H1 (cell line): ENCODE results near the gene SIRT3.
"Not testable (repeated sequence)": the region's sequence is repeated elsewhere in the genome, so short reads cannot be mapped to it uniquely, and the experiment has no call there.

Source experiments
- HDAC2 ChIP-seq, 2 experiments: fragments of 300-600 bp in 1 of 2; sonication (generic) in 1 of 2; IDR thresholded peaks; 2 replicates each; pipeline ENCODE4 v1.6.1; 2011 to 2012; ENCODE audit warnings: low read depth in 2 of 2, low read length in 2 of 2, mild to moderate bottlenecking in 2 of 2, moderate library complexity in 2 of 2, borderline replicate concordance in 1 of 2, inconsistent platforms in 1 of 2
- HDAC6 ChIP-seq: IDR thresholded peaks from one replicate; pipeline ENCODE4 v1.7.1; 2012; ENCODE audit warnings: low read depth, mild to moderate bottlenecking, inconsistent platforms, low read length, moderate library complexity
- JUND ChIP-seq: IDR thresholded peaks from 2 replicates; pipeline ENCODE4 v1.6.1; 2011; ENCODE audit warnings: mild to moderate bottlenecking, improper control_type of control experiment, low read length
- POLR2A ChIP-seq, 2 experiments: IDR thresholded peaks; 1 replicate in 1 of 2; 2 replicates in 1 of 2; pipeline ENCODE4 v1.6.1; 2011; ENCODE audit warnings: low read depth in 2 of 2, low read length in 2 of 2, mild to moderate bottlenecking in 2 of 2; ENCODE audit errors: control extremely low read depth in 1 of 2
- TF ChIP-seq, protein P1 (sequence below), 3 experiments: IDR thresholded peaks; 1 replicate in 2 of 3; 2 replicates in 1 of 3; pipeline versions ENCODE4 v1.5.1 to v1.6.1; 2011; ENCODE audit warnings: low read length in 3 of 3, mild to moderate bottlenecking in 3 of 3, inconsistent platforms in 2 of 3, low read depth in 1 of 3, moderate library complexity in 1 of 3; ENCODE audit not compliant: insufficient read depth in 1 of 3; ENCODE audit errors: control extremely low read depth in 1 of 3
- TF ChIP-seq, protein P2 (sequence below): IDR thresholded peaks from 2 replicates; pipeline ENCODE4 v1.6.1; 2012; ENCODE audit warnings: low read length, inconsistent platforms

DNA sequence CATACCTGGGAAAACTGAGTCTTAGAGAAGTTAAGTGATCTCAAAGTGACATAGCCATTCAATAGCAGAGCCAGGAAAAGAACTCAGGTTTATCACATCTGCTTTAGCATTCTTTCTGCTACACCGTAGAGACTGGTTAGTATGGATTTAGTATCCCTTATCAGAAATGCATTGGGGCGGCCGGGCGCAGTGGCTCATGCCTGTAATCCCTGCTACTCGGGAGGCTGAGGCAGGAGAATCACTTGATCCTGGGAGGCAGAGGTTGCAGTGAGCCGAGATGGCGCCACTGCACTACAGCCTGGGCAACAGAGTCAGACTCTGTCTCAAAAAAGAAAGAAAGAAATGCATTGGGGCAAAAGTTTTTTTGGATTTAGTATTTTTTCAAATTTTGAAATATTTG lies 2.2 kb upstream of the SIRT3 start:
- TF ChIP-seq HDAC6; HDAC2 (IDR thresholded peaks at IDR 0.05; ENCODE audit: borderline replicate concordance in 1 of 2, low read depth in 2 of 2, low read length in 2 of 2); JUND; POLR2A (IDR thresholded peaks at IDR 0.05; ENCODE audit: control extremely low read depth in 1 of 2, low read depth in 2 of 2, low read length in 2 of 2): not testable (repeated sequence)
- TF ChIP-seq, protein P1, sequence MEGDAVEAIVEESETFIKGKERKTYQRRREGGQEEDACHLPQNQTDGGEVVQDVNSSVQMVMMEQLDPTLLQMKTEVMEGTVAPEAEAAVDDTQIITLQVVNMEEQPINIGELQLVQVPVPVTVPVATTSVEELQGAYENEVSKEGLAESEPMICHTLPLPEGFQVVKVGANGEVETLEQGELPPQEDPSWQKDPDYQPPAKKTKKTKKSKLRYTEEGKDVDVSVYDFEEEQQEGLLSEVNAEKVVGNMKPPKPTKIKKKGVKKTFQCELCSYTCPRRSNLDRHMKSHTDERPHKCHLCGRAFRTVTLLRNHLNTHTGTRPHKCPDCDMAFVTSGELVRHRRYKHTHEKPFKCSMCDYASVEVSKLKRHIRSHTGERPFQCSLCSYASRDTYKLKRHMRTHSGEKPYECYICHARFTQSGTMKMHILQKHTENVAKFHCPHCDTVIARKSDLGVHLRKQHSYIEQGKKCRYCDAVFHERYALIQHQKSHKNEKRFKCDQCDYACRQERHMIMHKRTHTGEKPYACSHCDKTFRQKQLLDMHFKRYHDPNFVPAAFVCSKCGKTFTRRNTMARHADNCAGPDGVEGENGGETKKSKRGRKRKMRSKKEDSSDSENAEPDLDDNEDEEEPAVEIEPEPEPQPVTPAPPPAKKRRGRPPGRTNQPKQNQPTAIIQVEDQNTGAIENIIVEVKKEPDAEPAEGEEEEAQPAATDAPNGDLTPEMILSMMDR (IDR thresholded peaks at IDR 0.05; ENCODE audit: control extremely low read depth in 1 of 3, insufficient read depth in 1 of 3, low read depth in 1 of 3, low read length in 3 of 3), result not testable (repeated sequence)
- TF ChIP-seq, protein P2, sequence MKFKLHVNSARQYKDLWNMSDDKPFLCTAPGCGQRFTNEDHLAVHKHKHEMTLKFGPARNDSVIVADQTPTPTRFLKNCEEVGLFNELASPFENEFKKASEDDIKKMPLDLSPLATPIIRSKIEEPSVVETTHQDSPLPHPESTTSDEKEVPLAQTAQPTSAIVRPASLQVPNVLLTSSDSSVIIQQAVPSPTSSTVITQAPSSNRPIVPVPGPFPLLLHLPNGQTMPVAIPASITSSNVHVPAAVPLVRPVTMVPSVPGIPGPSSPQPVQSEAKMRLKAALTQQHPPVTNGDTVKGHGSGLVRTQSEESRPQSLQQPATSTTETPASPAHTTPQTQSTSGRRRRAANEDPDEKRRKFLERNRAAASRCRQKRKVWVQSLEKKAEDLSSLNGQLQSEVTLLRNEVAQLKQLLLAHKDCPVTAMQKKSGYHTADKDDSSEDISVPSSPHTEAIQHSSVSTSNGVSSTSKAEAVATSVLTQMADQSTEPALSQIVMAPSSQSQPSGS, result not testable (repeated sequence)
